Duodenal mucosa (tissue), 2 donors: ENCODE results near the gene ACP7.
A peak's percentile ranks its signal among the peaks of the same experiment; 100 is the strongest.
"Not testable (repeated sequence)": the region's sequence is repeated elsewhere in the genome, so short reads cannot be mapped to it uniquely, and the experiment has no call there.

ENCODE experiments used
- H3K27ac ChIP-seq: one replicate; pipeline ENCODE4 v1.7.0; 2013; ENCODE audit warnings: low read depth, low read length
- H3K27me3 ChIP-seq, 2 donors: one replicate each; pipeline ENCODE4 v1.7.0; 2013; ENCODE audit warnings: low read length in 2 of 2, control low read depth in 1 of 2; ENCODE audit not compliant: insufficient read depth in 2 of 2, control insufficient read depth in 1 of 2
- H3K36me3 ChIP-seq, 2 donors: one replicate each; pipeline ENCODE4 v1.7.0; 2013; ENCODE audit warnings: low read length in 2 of 2, control low read depth in 1 of 2; ENCODE audit not compliant: insufficient read depth in 2 of 2, control insufficient read depth in 1 of 2
- H3K4me1 ChIP-seq, 2 donors: one replicate each; pipeline ENCODE4 v1.7.0; 2013; ENCODE audit warnings: low read length in 2 of 2, control low read depth in 1 of 2; ENCODE audit not compliant: insufficient read depth in 2 of 2, control insufficient read depth in 1 of 2
- H3K4me3 ChIP-seq, 2 donors: one replicate each; pipeline ENCODE4 v1.7.0; 2013; ENCODE audit warnings: low read length in 2 of 2, low read depth in 1 of 2
- H3K9ac ChIP-seq, 2 donors: one replicate each; pipeline ENCODE4 v1.7.0; 2013; ENCODE audit warnings: low read length in 2 of 2, low read depth in 1 of 2
- H3K9me3 ChIP-seq, 2 donors: one replicate each; pipeline ENCODE4 v1.7.0; 2013; ENCODE audit warnings: low read length in 2 of 2, control low read depth in 1 of 2; ENCODE audit not compliant: control insufficient read depth in 1 of 2

The ACP7 gene

DNA sequence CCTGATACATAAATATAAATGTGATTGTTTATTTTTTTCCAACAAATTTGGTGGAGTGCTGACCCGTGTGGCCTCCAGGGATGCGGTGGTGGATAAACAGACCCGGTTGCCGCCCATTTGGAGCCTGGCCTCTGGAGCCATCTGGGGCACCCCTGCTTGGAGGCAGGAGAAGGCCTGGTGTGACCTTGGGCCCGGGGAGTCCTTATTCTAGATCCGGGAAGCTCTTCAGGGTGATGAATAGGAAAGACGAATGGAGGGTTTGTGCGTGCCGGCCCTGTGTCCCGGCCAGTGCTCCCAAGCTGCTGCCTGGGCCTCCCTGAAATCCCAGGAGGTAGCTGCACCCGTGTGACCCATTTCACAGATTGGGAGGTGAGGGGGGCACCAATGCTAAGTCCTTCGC is 53.0 kb downstream of the ACP7 start:
- Histone ChIP-seq H3K9ac (no peak overlapping the region), H3K4me1 (peaks cover 47 to 49% of the 10 kb centered on the region in 2 donors), H3K4me3 (no peak overlapping the region), H3K27me3 (no peaks in the 10 kb centered on the region), H3K27ac (no peak overlapping the region), H3K9me3 (no peaks in the 10 kb centered on the region), H3K36me3 (no peaks in the 10 kb centered on the region)

- no peaks in the 10 kb centered on the region for H3K36me3 ChIP-seq
- no peak overlapping the region for H3K9ac ChIP-seq
- H3K27ac ChIP-seq, result no peak overlapping the region
- H3K4me1 ChIP-seq, result peaks cover 37 to 41% of the 10 kb centered on the region in 2 donors
- no peaks in the 10 kb centered on the region for H3K9me3 ChIP-seq
- H3K27me3 ChIP-seq, result no peaks in the 10 kb centered on the region
- H3K4me3 ChIP-seq, result no peak overlapping the region
These were observed 54.3 kb downstream of the ACP7 start for GRCh38 chr19:39138221-39139211.

GRCh38 chr19:39139305-39139874 is 55.2 kb downstream of the ACP7 start:
- no peaks in the 10 kb centered on the region for H3K27me3 ChIP-seq
- H3K4me1 ChIP-seq, result peaks cover 36 to 45% of the 10 kb centered on the region in 2 donors
- no peaks in the 10 kb centered on the region for H3K9me3 ChIP-seq
- no peak overlapping the region for H3K27ac ChIP-seq
- no peak overlapping the region for H3K9ac ChIP-seq
- H3K36me3 ChIP-seq, result no peaks in the 10 kb centered on the region
- no peak overlapping the region for H3K4me3 ChIP-seq

DNA sequence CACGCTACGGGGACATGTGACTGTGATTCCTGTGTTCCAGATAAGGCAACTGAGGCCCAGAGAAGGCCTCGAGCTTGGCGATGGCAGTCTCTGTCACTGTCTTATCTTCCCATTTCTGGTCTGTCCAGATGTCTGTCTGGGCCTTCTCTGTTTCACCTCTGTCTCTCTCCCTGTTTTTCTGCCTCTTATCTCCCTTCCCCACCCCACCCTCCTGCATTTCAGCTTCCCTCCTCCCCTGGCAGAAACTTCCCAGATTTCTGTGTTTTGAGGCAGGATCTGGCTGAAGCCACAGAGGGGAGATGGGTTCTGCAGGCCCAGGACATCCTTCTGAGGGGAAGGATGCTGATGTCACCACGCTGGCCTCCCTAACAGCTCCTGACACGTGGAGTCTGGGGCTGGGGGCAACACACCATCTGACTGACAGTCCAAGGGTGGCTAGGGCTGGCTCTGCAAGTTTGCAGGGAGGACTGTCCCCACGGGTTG is 55.8 kb downstream of the ACP7 start:
- Histone ChIP-seq H3K27me3 (no peaks in the 10 kb centered on the region), H3K4me1 (peaks cover 43 to 52% of the 10 kb centered on the region in 2 donors), H3K36me3 (no peaks in the 10 kb centered on the region), H3K9me3 (no peaks in the 10 kb centered on the region), H3K27ac (no peak overlapping the region), H3K4me3 (no peak overlapping the region), H3K9ac (no peak overlapping the region)

- Histone ChIP-seq H3K27ac (no peak overlapping the region), H3K4me1 (peaks cover 47 to 57% of the 10 kb centered on the region in 2 donors), H3K36me3 (no peaks in the 10 kb centered on the region), H3K4me3 (no peak overlapping the region), H3K9ac (no peak overlapping the region), H3K9me3 (no peaks in the 10 kb centered on the region), H3K27me3 (no peaks in the 10 kb centered on the region)
These were observed 56.4 kb downstream of the ACP7 start for GRCh38 chr19:39140594-39140993.

DNA sequence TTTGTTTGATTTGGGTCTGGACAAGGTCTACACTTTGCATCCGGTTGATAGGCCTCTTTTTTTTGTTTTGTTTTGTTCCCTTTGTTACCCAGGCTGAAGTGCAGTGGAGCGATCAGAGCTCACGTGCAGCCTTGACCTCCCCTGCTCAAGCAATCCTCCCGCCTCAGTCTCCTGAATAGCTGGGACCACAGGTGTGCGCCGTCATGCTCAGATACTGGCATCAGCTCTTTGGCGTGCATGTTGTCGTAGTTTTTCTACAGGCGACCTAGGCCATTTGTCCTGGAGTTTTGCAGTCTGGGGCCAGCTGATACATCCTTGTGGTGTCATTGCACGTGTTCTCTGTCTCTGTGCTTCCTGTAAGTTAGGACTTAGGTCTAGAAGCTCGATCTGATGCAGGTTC is 57.8 kb downstream of the ACP7 start:
- Histone ChIP-seq H3K9me3 (no peaks in the 10 kb centered on the region), H3K4me1 (peaks cover 46 to 52% of the 10 kb centered on the region in 2 donors)

GRCh38 chr19:39142630-39143029 is 58.5 kb downstream of the ACP7 start:
- no peaks in the 10 kb centered on the region for H3K27me3 ChIP-seq
- no peaks in the 10 kb centered on the region for H3K36me3 ChIP-seq
- peaks cover 45 to 52% of the 10 kb centered on the region in 2 donors for H3K4me1 ChIP-seq
- H3K9ac ChIP-seq, result no peak overlapping the region
- no peak overlapping the region for H3K27ac ChIP-seq
- H3K9me3 ChIP-seq, result no peaks in the 10 kb centered on the region
- H3K4me3 ChIP-seq, result no peak overlapping the region

More for the DNA sequence above, 57.8 kb downstream of the ACP7 start:
- Histone ChIP-seq H3K4me3 (no peak overlapping the region), H3K27ac (no peak overlapping the region), H3K9ac (no peak overlapping the region), H3K27me3 (no peaks in the 10 kb centered on the region), H3K36me3 (no peaks in the 10 kb centered on the region)

- not testable (repeated sequence) for H3K9ac ChIP-seq, H3K9me3 ChIP-seq, H3K36me3 ChIP-seq, H3K4me3 ChIP-seq, H3K27me3 ChIP-seq, H3K27ac ChIP-seq
- peaks cover 38 to 45% of the 10 kb centered on the region in 2 donors for H3K4me1 ChIP-seq
These were observed 59.7 kb downstream of the ACP7 start for GRCh38 chr19:39143757-39144289.

GRCh38 chr19:39144290-39145071 is 60.3 kb downstream of the ACP7 start:
- H3K9ac ChIP-seq, result peak overlapping the region in 1 of 2 donors; percentile 12
- H3K4me1 ChIP-seq, result peaks cover 37 to 41% of the 10 kb centered on the region in 2 donors
- H3K27ac ChIP-seq, result no peak overlapping the region

More at GRCh38 chr19:39144290-39145071, 60.3 kb downstream of the ACP7 start:
- peaks cover 0 to 6% of the 10 kb centered on the region in 2 donors for H3K36me3 ChIP-seq
- H3K27me3 ChIP-seq, result no peaks in the 10 kb centered on the region
- H3K9me3 ChIP-seq, result no peaks in the 10 kb centered on the region
- no peak overlapping the region for H3K4me3 ChIP-seq
